H1 (cell line): ENCODE measurements around the gene KAZALD1. TPM values are rescaled to one million over a fixed set of nuclear protein-coding genes. Genes with fewer than 3 reads are reported as not detected.

ENCODE experiments used
- ASH2L ChIP-seq: fragments of 200-600, 300-600 bp; sonication (generic); IDR thresholded peaks from one replicate; pipeline ENCODE4 v1.7.1; 2017; ENCODE audit warnings: low read length
- BRCA1 ChIP-seq: IDR thresholded peaks from 2 replicates; pipeline ENCODE4 v1.6.1; 2012; ENCODE audit warnings: low read depth, low read length, improper control_type of control experiment
- CBX5 ChIP-seq: fragments of 300-800, 300-1000 bp; sonication (generic); IDR thresholded peaks from 2 replicates; pipeline ENCODE4 v1.7.1; 2016; ENCODE audit warnings: antibody characterized with exemption, low read length, low read depth
- CEBPB ChIP-seq: IDR thresholded peaks from 2 replicates; pipeline ENCODE4 v1.6.1; 2012; ENCODE audit warnings: low read depth, low read length
- CTCF ChIP-seq, 3 experiments: IDR thresholded peaks; 1 replicate in 2 of 3; 2 replicates in 1 of 3; pipeline versions ENCODE4 v1.5.1 to v1.6.1; 2011; ENCODE audit warnings: low read length in 3 of 3, mild to moderate bottlenecking in 3 of 3, inconsistent platforms in 2 of 3, low read depth in 1 of 3, moderate library complexity in 1 of 3; ENCODE audit not compliant: insufficient read depth in 1 of 3; ENCODE audit errors: control extremely low read depth in 1 of 3
- EGR1 ChIP-seq: IDR thresholded peaks from 2 replicates; pipeline ENCODE4 v1.6.1; 2011; ENCODE audit warnings: low read depth, low read length, borderline replicate concordance
- GABPA ChIP-seq: IDR thresholded peaks from 2 replicates; pipeline ENCODE4 v1.6.1; 2011; ENCODE audit warnings: mild to moderate bottlenecking, low read length, moderate library complexity, borderline replicate concordance; ENCODE audit not compliant: insufficient read depth
- GTF2F1 ChIP-seq: IDR thresholded peaks from 2 replicates; pipeline ENCODE4 v1.6.1; 2012; ENCODE audit warnings: low read depth, low read length, improper control_type of control experiment, borderline replicate concordance
- JUN ChIP-seq: IDR thresholded peaks from 2 replicates; pipeline ENCODE4 v1.6.1; 2011; ENCODE audit warnings: low read depth, mild to moderate bottlenecking, improper control_type of control experiment, low read length
- KDM4A ChIP-seq: IDR thresholded peaks from one replicate; pipeline ENCODE4 v1.7.1; 2012; ENCODE audit warnings: low read depth, mild to moderate bottlenecking, moderate library complexity, low read length, inconsistent platforms; ENCODE audit not compliant: severe bottlenecking
- KDM5A ChIP-seq: fragments of 200-600 bp; IDR thresholded peaks from 2 replicates; pipeline ENCODE4 v1.7.1; 2012; ENCODE audit warnings: mild to moderate bottlenecking, low read length, inconsistent platforms, mixed read lengths
- NANOG ChIP-seq: IDR thresholded peaks from 2 replicates; pipeline ENCODE4 v1.6.1; 2011; ENCODE audit warnings: low read length, low read depth, mild to moderate bottlenecking, inconsistent platforms; ENCODE audit not compliant: insufficient read depth, poor library complexity, severe bottlenecking
- RAD21 ChIP-seq, 2 experiments: IDR thresholded peaks in 1 of 2; conservative IDR thresholded peaks in 1 of 2; 2 replicates each; pipeline ENCODE4 v1.6.1; 2011; ENCODE audit warnings: low read depth in 2 of 2, low read length in 2 of 2, improper control_type of control experiment in 1 of 2, inconsistent platforms in 1 of 2, mild to moderate bottlenecking in 1 of 2, moderate library complexity in 1 of 2
- RBBP5 ChIP-seq: IDR thresholded peaks from 2 replicates; pipeline ENCODE4 v1.7.1; 2012; ENCODE audit warnings: low read depth, mild to moderate bottlenecking, inconsistent platforms, low read length, moderate library complexity, borderline replicate concordance
- RFX5 ChIP-seq: IDR thresholded peaks from 2 replicates; pipeline ENCODE4 v1.6.1; 2011; ENCODE audit warnings: low read depth, low read length, improper control_type of control experiment, borderline replicate concordance
- RNF2 ChIP-seq: fragments of 200-900, 300-1000 bp; sonication (generic); IDR thresholded peaks from 2 replicates; pipeline ENCODE4 v1.7.1; 2016; ENCODE audit warnings: borderline replicate concordance, low read depth, mild to moderate bottlenecking, antibody characterized with exemption, low read length; ENCODE audit not compliant: poor library complexity, severe bottlenecking; ENCODE audit errors: missing control alignments
- RXRA ChIP-seq: IDR thresholded peaks from 2 replicates; pipeline ENCODE4 v1.6.1; 2011; ENCODE audit warnings: low read depth, mild to moderate bottlenecking, low read length, moderate library complexity; ENCODE audit not compliant: insufficient read depth
- SRF ChIP-seq: IDR thresholded peaks from 2 replicates; pipeline ENCODE4 v1.6.1; 2011; ENCODE audit warnings: mild to moderate bottlenecking, low read depth, low read length, moderate library complexity
- TCF12 ChIP-seq: IDR thresholded peaks from 2 replicates; pipeline ENCODE4 v1.6.1; 2011; ENCODE audit warnings: low read depth, mild to moderate bottlenecking, low read length
- polyA plus RNA-seq, 7 experiments: library from polyadenylated mRNA; depleted of rRNA in 3 of 7; stranded (reverse) in 5 of 7; unstranded in 2 of 7; fragments of >200 nt in 5 of 7; fragments of 200-250 nt in 2 of 7; gene quantifications; 1 replicate in 5 of 7; 2 replicates in 1 of 7; 4 replicates in 1 of 7; pipeline versions ENCODE4 v1.2.1 to v1.2.3, GENCODE V29; 2011 to 2013; ENCODE audit warnings: missing spikeins in 2 of 7, mixed read lengths in 2 of 7
- total RNA-seq: library from RNA; stranded (reverse); fragmentation: NEBNext Ultra II Directional; extraction: Animal tissue kit (Norgen Biotek cat#: 25700); gene quantifications from 2 replicates; pipeline ENCODE4 v1.2.1, GENCODE V29; 2021

The KAZALD1 gene
- total and polyA plus RNA-seq, 2 of the 8 experiments (the other 6 are each of a cell fraction or from before 2014, with no cell fraction given), result 0.65 to 1.9 TPM

- no peak for TF ChIP-seq CEBPB
- TF ChIP-seq GABPA, result no peak
- TF ChIP-seq RXRA, result no peak
- TF ChIP-seq GTF2F1, result no peak
- TF ChIP-seq CBX5, result no peak
- TF ChIP-seq SRF, result no peak
- TF ChIP-seq NANOG, result no peak
- no peak for TF ChIP-seq JUN
- peak; percentile 19 for TF ChIP-seq ASH2L
- TF ChIP-seq RAD21 (IDR thresholded peaks at IDR 0.05 in 1 of 2, conservative IDR thresholded peaks at IDR 0.05 in 1 of 2; ENCODE audit: low read depth in 2 of 2, low read length in 2 of 2), result peak; percentile 77 to 83
- no peak for TF ChIP-seq EGR1
- TF ChIP-seq KDM4A, result peak; percentile 82
- peak; percentile 93 for TF ChIP-seq BRCA1
- TF ChIP-seq CTCF (IDR thresholded peaks at IDR 0.05; ENCODE audit: control extremely low read depth in 1 of 3, insufficient read depth in 1 of 3, low read depth in 1 of 3, low read length in 3 of 3), result peak; percentile 85 to 89 (median 86)
- TF ChIP-seq RBBP5, result peak; percentile 28; the same call in 1 of the 2 replicates
- TF ChIP-seq KDM5A, result 0 out of 2 replicates have a peak, but pooled peaks have one; percentile 26
- TF ChIP-seq RNF2, result no peak
- TF ChIP-seq TCF12, result no peak
- TF ChIP-seq RFX5, result no peak
These were observed 1.5 kb upstream of the KAZALD1 start (continued) for GRCh38 chr10:101060036-101060950.
